ENCODE measurements around the gene KIAA1755.

Gene KIAA1755

DNA sequence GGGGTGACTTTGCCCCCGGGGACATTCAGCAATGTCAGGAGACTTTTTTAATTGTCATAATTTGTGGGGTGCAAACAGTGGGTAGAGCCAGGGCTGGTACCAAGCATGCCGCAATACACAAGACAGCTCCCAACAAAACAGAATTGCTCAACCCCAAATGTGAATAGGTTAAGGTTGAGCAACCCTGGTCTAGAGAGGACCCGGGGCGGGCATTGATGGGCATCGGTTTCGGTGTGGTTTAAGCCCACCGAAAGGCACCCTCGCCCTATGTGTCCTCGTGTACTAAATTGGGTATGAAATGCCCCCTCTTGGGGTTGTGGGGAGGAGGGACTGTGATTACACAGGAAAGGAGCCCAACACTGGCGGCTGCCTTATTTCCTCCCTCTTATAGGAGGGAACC is 36.0 kb downstream of the KIAA1755 start:
- Histone ChIP-seq H3K36me3 (ENCODE audit: low read length) (no peaks in the 10 kb centered on the region), H3K27me3 (ENCODE audit: low read length) (no peaks in the 10 kb centered on the region), H4K20me1 (ENCODE audit: low read depth, low read length) (no peaks in the 10 kb centered on the region), H3K9me3 (ENCODE audit: insufficient read depth, low read length) (no peaks in the 10 kb centered on the region), H3K9ac (ENCODE audit: low read length) (no peak overlapping the region), H3K27ac (ENCODE audit: low read depth, low read length) (no peak overlapping the region), H2AFZ (ENCODE audit: low read depth, low read length, severe bottlenecking) (no peak overlapping the region), H3K9me2 (replicated peaks; ENCODE audit: insufficient read depth, low read length) (no peaks in the 10 kb centered on the region), H3K4me3 (ENCODE audit: insufficient read depth, low read length, poor library complexity, severe bottlenecking) (no peak overlapping the region), H3F3A (ENCODE audit: insufficient read depth) (no peaks in the 10 kb centered on the region), H3K79me2 (ENCODE audit: insufficient read depth, low read length) (no peaks in the 10 kb centered on the region), H3K4me2 (ENCODE audit: low read depth, low read length, poor library complexity, severe bottlenecking) (no peak overlapping the region)
- TF ChIP-seq EZH2phosphoT487 (conservative IDR thresholded peaks at IDR 0.05; ENCODE audit: low read length) = no peak
- TF ChIP-seq, protein P1, sequence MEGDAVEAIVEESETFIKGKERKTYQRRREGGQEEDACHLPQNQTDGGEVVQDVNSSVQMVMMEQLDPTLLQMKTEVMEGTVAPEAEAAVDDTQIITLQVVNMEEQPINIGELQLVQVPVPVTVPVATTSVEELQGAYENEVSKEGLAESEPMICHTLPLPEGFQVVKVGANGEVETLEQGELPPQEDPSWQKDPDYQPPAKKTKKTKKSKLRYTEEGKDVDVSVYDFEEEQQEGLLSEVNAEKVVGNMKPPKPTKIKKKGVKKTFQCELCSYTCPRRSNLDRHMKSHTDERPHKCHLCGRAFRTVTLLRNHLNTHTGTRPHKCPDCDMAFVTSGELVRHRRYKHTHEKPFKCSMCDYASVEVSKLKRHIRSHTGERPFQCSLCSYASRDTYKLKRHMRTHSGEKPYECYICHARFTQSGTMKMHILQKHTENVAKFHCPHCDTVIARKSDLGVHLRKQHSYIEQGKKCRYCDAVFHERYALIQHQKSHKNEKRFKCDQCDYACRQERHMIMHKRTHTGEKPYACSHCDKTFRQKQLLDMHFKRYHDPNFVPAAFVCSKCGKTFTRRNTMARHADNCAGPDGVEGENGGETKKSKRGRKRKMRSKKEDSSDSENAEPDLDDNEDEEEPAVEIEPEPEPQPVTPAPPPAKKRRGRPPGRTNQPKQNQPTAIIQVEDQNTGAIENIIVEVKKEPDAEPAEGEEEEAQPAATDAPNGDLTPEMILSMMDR (IDR thresholded peaks at IDR 0.05; ENCODE audit: insufficient read depth, low read length, poor library complexity, severe bottlenecking) = no peak

DNA sequence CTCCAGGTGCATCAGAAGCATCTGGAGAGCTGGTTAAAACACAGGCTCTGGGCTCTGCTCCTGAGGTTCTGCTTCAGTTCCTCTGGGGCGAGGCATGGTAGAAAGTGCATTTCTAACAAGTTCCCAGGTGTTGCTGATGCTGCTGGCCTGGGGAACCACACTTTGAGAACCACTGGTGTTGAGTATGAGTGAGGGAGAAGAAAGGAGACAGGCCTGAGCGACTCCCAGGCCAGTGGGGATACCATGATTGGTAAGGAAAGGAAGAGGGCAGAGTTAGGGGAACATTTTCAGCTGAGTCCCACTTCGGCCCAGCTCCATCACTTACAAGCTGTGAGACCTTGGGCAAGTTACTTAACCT is 36.8 kb downstream of the KIAA1755 start:
- no peaks in the 10 kb centered on the region for H4K20me1 ChIP-seq (ENCODE audit: low read depth, low read length)
- no peak overlapping the region for H3K9ac ChIP-seq (ENCODE audit: low read length)
- no peak overlapping the region for H2AFZ ChIP-seq (ENCODE audit: low read depth, low read length, severe bottlenecking)
- TF ChIP-seq, protein P1 (IDR thresholded peaks at IDR 0.05; ENCODE audit: insufficient read depth, low read length, poor library complexity, severe bottlenecking) = no peak
- TF ChIP-seq EZH2phosphoT487 (conservative IDR thresholded peaks at IDR 0.05; ENCODE audit: low read length) = no peak
- no peaks in the 10 kb centered on the region for H3K9me3 ChIP-seq (ENCODE audit: insufficient read depth, low read length)
- no peak overlapping the region for H3K27ac ChIP-seq (ENCODE audit: low read depth, low read length)
- no peaks in the 10 kb centered on the region for H3K9me2 ChIP-seq (replicated peaks; ENCODE audit: insufficient read depth, low read length)
- H3K4me3 ChIP-seq (ENCODE audit: insufficient read depth, low read length, poor library complexity, severe bottlenecking) = no peak overlapping the region
- H3K79me2 ChIP-seq (ENCODE audit: insufficient read depth, low read length) = no peaks in the 10 kb centered on the region
- H3K36me3 ChIP-seq (ENCODE audit: low read length) = no peaks in the 10 kb centered on the region
- H3K27me3 ChIP-seq (ENCODE audit: low read length) = no peaks in the 10 kb centered on the region
- no peak overlapping the region for H3K4me2 ChIP-seq (ENCODE audit: low read depth, low read length, poor library complexity, severe bottlenecking)
- no peaks in the 10 kb centered on the region for H3F3A ChIP-seq (ENCODE audit: insufficient read depth)

DNA sequence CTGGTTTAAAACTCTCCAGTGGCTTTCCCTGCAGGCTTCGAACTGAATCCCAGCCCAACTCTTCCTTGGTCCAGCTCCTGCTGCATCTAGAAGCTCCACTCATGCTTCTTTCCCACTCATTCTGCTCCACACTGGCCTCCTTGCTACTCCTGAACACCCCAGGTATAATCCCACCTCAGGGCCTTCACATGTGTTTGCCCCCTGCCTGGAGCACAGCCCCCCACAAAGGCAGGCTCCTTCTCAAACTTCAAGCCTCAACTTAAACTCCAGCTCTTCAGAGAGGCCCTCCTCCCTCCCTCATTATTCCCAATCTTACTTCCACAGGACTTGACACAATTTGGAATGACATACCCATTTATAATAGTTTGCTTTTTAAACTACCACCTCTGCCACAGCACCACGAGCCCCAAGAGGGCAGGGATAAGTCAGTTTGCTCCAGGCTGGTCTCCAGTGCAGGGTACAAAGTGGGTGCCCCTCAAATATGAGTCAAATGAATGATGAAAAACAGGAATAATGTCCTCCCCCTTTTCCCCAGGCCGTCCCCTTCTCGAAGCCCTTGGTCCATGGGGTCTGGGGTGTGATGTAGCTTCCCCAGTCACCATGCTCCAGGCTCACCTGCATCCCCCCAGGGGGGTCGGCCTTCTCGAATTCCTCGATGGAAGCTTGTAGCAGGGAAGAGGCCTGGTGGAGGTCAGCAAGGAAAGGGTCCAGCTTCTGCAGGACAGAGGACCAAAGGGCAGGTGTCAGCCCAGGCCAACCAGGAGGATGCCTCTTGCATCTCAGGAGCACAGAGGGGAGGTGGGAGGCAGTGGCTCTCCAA is 37.4 kb downstream of the KIAA1755 start:
- Histone ChIP-seq H3K4me3 (ENCODE audit: insufficient read depth, low read length, poor library complexity, severe bottlenecking) (no peak overlapping the region), H4K20me1 (ENCODE audit: low read depth, low read length) (no peaks in the 10 kb centered on the region), H3K9me2 (replicated peaks; ENCODE audit: insufficient read depth, low read length) (no peaks in the 10 kb centered on the region), H3K9ac (ENCODE audit: low read length) (no peak overlapping the region), H3F3A (ENCODE audit: insufficient read depth) (no peaks in the 10 kb centered on the region), H3K79me2 (ENCODE audit: insufficient read depth, low read length) (no peaks in the 10 kb centered on the region), H3K4me2 (ENCODE audit: low read depth, low read length, poor library complexity, severe bottlenecking) (no peak overlapping the region), H3K27ac (ENCODE audit: low read depth, low read length) (no peak overlapping the region), H2AFZ (ENCODE audit: low read depth, low read length, severe bottlenecking) (no peak overlapping the region), H3K9me3 (ENCODE audit: insufficient read depth, low read length) (no peaks in the 10 kb centered on the region), H3K27me3 (ENCODE audit: low read length) (no peaks in the 10 kb centered on the region), H3K36me3 (ENCODE audit: low read length) (no peaks in the 10 kb centered on the region)
- no peak for TF ChIP-seq EZH2phosphoT487 (conservative IDR thresholded peaks at IDR 0.05; ENCODE audit: low read length)
- TF ChIP-seq, protein P1 (IDR thresholded peaks at IDR 0.05; ENCODE audit: insufficient read depth, low read length, poor library complexity, severe bottlenecking) = no peak

All from SU-DHL-6 (cell line).